DOHH2 (cell line): ENCODE results near the gene MAN2A1.

Source experiments
- H3F3A ChIP-seq: fragments of 200-600 bp; sonication (generic), shearing (Covaris generic); 2 replicates; pipeline ENCODE4 v1.6.0; 2016; ENCODE audit warnings: antibody characterized with exemption, mild to moderate bottlenecking; ENCODE audit not compliant: control insufficient read depth, insufficient read depth
- H3K27ac ChIP-seq: fragments of 200-600 bp; sonication (generic); 2 replicates; pipeline ENCODE4 v1.5.1; 2014; ENCODE audit warnings: low read depth, mild to moderate bottlenecking, low read length, moderate library complexity
- H3K27me3 ChIP-seq: fragments of 200-600 bp; sonication (generic); 2 replicates; pipeline ENCODE4 v1.6.1; 2014; ENCODE audit warnings: mild to moderate bottlenecking, low read length, mixed read lengths; ENCODE audit not compliant: control insufficient read depth
- H3K36me3 ChIP-seq: fragments of 200-600 bp; sonication (generic); 2 replicates; pipeline ENCODE4 v1.6.1; 2014; ENCODE audit warnings: mild to moderate bottlenecking, low read length, moderate library complexity, mixed read lengths; ENCODE audit not compliant: control insufficient read depth
- H3K4me1 ChIP-seq: fragments of 200-600 bp; sonication (generic); 2 replicates; pipeline ENCODE4 v1.6.1; 2014; ENCODE audit warnings: mild to moderate bottlenecking, low read length, mixed read lengths; ENCODE audit not compliant: control insufficient read depth
- H3K4me2 ChIP-seq: fragments of 200-600 bp; sonication (generic); 2 replicates; pipeline ENCODE4 v1.6.0; 2014; ENCODE audit warnings: mild to moderate bottlenecking, low read length, moderate library complexity
- H3K4me3 ChIP-seq: fragments of 200-600 bp; sonication (generic); 2 replicates; pipeline ENCODE4 v1.5.1; 2014; ENCODE audit warnings: mild to moderate bottlenecking, low read length, mixed read lengths
- H3K79me2 ChIP-seq: fragments of 200-600 bp; sonication (generic); 2 replicates; pipeline ENCODE4 v1.6.1; 2014; ENCODE audit warnings: mild to moderate bottlenecking, low read length, mixed read lengths; ENCODE audit not compliant: control insufficient read depth
- H3K9me2 ChIP-seq: fragments of 200-600 bp; sonication (generic); replicated peaks from 2 replicates; pipeline ENCODE4 v1.6.1; 2014; ENCODE audit warnings: mild to moderate bottlenecking, low read length, mixed read lengths; ENCODE audit not compliant: control insufficient read depth
- H3K9me3 ChIP-seq: fragments of 200-600 bp; sonication (generic); 2 replicates; pipeline ENCODE4 v1.6.1; 2014; ENCODE audit warnings: antibody characterized with exemption, low read length, mixed read lengths; ENCODE audit not compliant: control insufficient read depth, insufficient read depth
- H4K20me1 ChIP-seq: fragments of 200-600 bp; sonication (generic); 2 replicates; pipeline ENCODE4 v1.6.0; 2014; ENCODE audit warnings: low read depth, mild to moderate bottlenecking, antibody characterized with exemption, low read length, moderate library complexity; ENCODE audit not compliant: control insufficient read depth, insufficient read depth
- CTCF ChIP-seq: fragments of 200-600 bp; sonication (generic); IDR thresholded peaks from one replicate; pipeline ENCODE4 v1.5.1; 2014; ENCODE audit warnings: antibody characterized with exemption, mild to moderate bottlenecking, low read depth, low read length; ENCODE audit not compliant: poor library complexity, severe bottlenecking
- EZH2phosphoT487 ChIP-seq: fragments of 200-600 bp; sonication (generic); IDR thresholded peaks from 2 replicates; pipeline ENCODE4 v1.6.1; 2017; ENCODE audit warnings: borderline replicate concordance, mild to moderate bottlenecking, antibody characterized with exemption, low read length, moderate library complexity, mixed read lengths

The MAN2A1 gene

GRCh38 chr5:109805883-109806282, 116.2 kb downstream of the MAN2A1 start:
- no peaks in the 10 kb centered on the region for H3K79me2 ChIP-seq
- no peaks in the 10 kb centered on the region for H3K36me3 ChIP-seq
- no peaks in the 10 kb centered on the region for H4K20me1 ChIP-seq
- H3K4me1 ChIP-seq: no peaks in the 10 kb centered on the region
- H3K9me3 ChIP-seq: no peaks in the 10 kb centered on the region
- H3K4me2 ChIP-seq: no peak overlapping the region
- no peak for TF ChIP-seq EZH2phosphoT487
- no peak for TF ChIP-seq CTCF
- no peaks in the 10 kb centered on the region for H3K27me3 ChIP-seq
- H3K4me3 ChIP-seq: no peak overlapping the region
- no peak overlapping the region for H3K27ac ChIP-seq
- H3K9me2 ChIP-seq: no peaks in the 10 kb centered on the region
- H3F3A ChIP-seq: no peaks in the 10 kb centered on the region

- Histone ChIP-seq H3K36me3 (no peaks in the 10 kb centered on the region), H3K9me2 (no peaks in the 10 kb centered on the region), H3K27me3 (no peaks in the 10 kb centered on the region), H3F3A (no peaks in the 10 kb centered on the region), H3K4me2 (no peak overlapping the region), H3K27ac (no peak overlapping the region), H3K79me2 (no peaks in the 10 kb centered on the region), H3K9me3 (no peaks in the 10 kb centered on the region), H4K20me1 (no peaks in the 10 kb centered on the region), H3K4me1 (no peaks in the 10 kb centered on the region), H3K4me3 (no peak overlapping the region)
- TF ChIP-seq CTCF (no peak), EZH2phosphoT487 (no peak)
Measured at GRCh38 chr5:109812698-109813097, 123.0 kb downstream of the MAN2A1 start.

- Histone ChIP-seq H3K36me3 (no peaks in the 10 kb centered on the region), H4K20me1 (no peaks in the 10 kb centered on the region), H3K27ac (no peak overlapping the region), H3K4me2 (no peak overlapping the region), H3K4me3 (no peak overlapping the region), H3K9me3 (no peaks in the 10 kb centered on the region), H3K27me3 (no peaks in the 10 kb centered on the region), H3F3A (no peaks in the 10 kb centered on the region), H3K4me1 (no peaks in the 10 kb centered on the region), H3K9me2 (no peaks in the 10 kb centered on the region), H3K79me2 (no peaks in the 10 kb centered on the region)
- TF ChIP-seq EZH2phosphoT487 (no peak), CTCF (no peak)
Measured at GRCh38 chr5:109816732-109817131, 127.0 kb downstream of the MAN2A1 start.

- Histone ChIP-seq H3K4me2 (no peak overlapping the region), H3F3A (no peaks in the 10 kb centered on the region), H3K27ac (no peak overlapping the region), H3K36me3 (peaks cover 8% of the 10 kb centered on the region), H3K4me1 (no peaks in the 10 kb centered on the region), H3K4me3 (no peak overlapping the region), H3K9me2 (no peaks in the 10 kb centered on the region), H3K9me3 (no peaks in the 10 kb centered on the region), H3K27me3 (no peaks in the 10 kb centered on the region), H3K79me2 (no peaks in the 10 kb centered on the region), H4K20me1 (no peaks in the 10 kb centered on the region)
- TF ChIP-seq EZH2phosphoT487 (no peak), CTCF (no peak)
Measured at GRCh38 chr5:109819878-109820277, 130.2 kb downstream of the MAN2A1 start.
